Measurements from ENCODE around the gene STAT3. TPM values are rescaled to one million over a fixed set of nuclear protein-coding genes. Genes with fewer than 3 reads are reported as not detected.

Gene STAT3
- total RNA-seq, 1 experiment from 2014 or later: 112 TPM

GRCh38 chr17:42354956-42355843, 33.0 kb downstream of the STAT3 start:
- no peak for DNase-seq (ENCODE audit: low read depth)

GRCh38 chr17:42348104-42348503, 40.1 kb downstream of the STAT3 start:
- DNase-seq (ENCODE audit: low read depth): no peak

GRCh38 chr17:42347606-42348005, 40.6 kb downstream of the STAT3 start:
- no peak for DNase-seq (ENCODE audit: low read depth)

- DNase-seq (ENCODE audit: low read depth): peak; percentile 92
Measured at GRCh38 chr17:42347198-42347597, 41.0 kb downstream of the STAT3 start.

- no peak for DNase-seq (ENCODE audit: low read depth)
Measured at GRCh38 chr17:42346481-42346880, 41.8 kb downstream of the STAT3 start.

- no peak for DNase-seq (ENCODE audit: low read depth)
Measured at GRCh38 chr17:42345396-42346073, 42.7 kb downstream of the STAT3 start.

- peak; percentile 87 for DNase-seq (ENCODE audit: low read depth)
Measured at GRCh38 chr17:42342242-42343008, 45.8 kb downstream of the STAT3 start.

GRCh38 chr17:42341568-42341967, 46.7 kb downstream of the STAT3 start:
- DNase-seq (ENCODE audit: low read depth): no peak

GRCh38 chr17:42340691-42341127, 47.5 kb downstream of the STAT3 start:
- peak; percentile 72 for DNase-seq (ENCODE audit: low read depth)

- no peak for DNase-seq (ENCODE audit: low read depth)
Measured at GRCh38 chr17:42339221-42339620, 49.0 kb downstream of the STAT3 start.

GRCh38 chr17:42338427-42338985, 49.7 kb downstream of the STAT3 start:
- no peak for DNase-seq (ENCODE audit: low read depth)

- DNase-seq (ENCODE audit: low read depth): no peak
Measured at GRCh38 chr17:42337442-42337841, 50.8 kb downstream of the STAT3 start.

- DNase-seq (ENCODE audit: low read depth): no peak
Measured at GRCh38 chr17:42334677-42335076, 53.6 kb downstream of the STAT3 start.

GRCh38 chr17:42333053-42333452, 55.2 kb downstream of the STAT3 start:
- no peak for DNase-seq (ENCODE audit: low read depth)

GRCh38 chr17:42329025-42329976, 58.9 kb downstream of the STAT3 start:
- DNase-seq (ENCODE audit: low read depth): peak; percentile 96

GRCh38 chr17:42325026-42325425, 63.2 kb downstream of the STAT3 start:
- DNase-seq (ENCODE audit: low read depth): peak; percentile 98

GRCh38 chr17:42323268-42323773, 64.9 kb downstream of the STAT3 start:
- no peak for DNase-seq (ENCODE audit: low read depth)

- peak; percentile 90 for DNase-seq (ENCODE audit: low read depth)
Measured at GRCh38 chr17:42322382-42323267, 65.6 kb downstream of the STAT3 start.

- no peak for DNase-seq (ENCODE audit: low read depth)
Measured at GRCh38 chr17:42321555-42321954, 66.7 kb downstream of the STAT3 start.

All from M059J (cell line).